ENCODE data around the gene TOM1L2. TPM values are rescaled to one million over a fixed set of nuclear protein-coding genes. Genes with fewer than 3 reads are reported as not detected.
"Not testable (repeated sequence)": the region's sequence is repeated elsewhere in the genome, so short reads cannot be mapped to it uniquely, and the experiment has no call there.

Gene TOM1L2
- total RNA-seq, 3 donors from 2014 or later (not counting 1 experiment from before 2014, with no cell fraction given), result 35.7 to 43.2 (median 35.7) TPM

DNA sequence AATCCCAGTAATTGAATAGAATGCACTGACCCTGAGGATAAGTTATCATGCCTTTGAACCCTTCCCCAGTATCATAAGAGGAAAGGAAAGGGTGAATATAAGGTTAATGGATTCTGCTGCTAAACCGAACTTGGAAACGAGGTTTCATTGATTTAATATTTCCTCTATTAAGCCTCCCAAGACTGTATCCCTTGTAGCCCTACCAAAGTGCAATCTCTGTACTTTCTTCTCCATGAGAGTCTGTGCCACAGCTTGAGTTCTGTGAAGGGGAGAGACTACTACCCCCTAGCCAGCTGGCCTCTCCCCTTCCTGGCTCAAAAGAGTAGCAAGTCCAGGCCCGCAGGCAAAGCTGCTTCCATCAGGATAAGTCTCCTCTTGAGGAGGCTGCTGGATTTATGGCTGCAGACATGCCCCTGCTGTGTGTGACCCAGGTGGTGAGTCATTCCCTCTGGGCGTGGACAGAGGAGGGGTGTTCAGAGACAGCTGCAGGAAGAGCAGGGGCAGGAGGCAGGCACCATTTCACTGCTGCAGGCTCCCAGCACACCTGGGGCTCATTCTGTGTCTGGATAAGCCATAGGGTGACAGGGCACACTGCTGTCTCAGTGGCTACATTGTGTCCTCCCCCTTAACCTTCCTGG, 58.4 kb downstream of the TOM1L2 start:
- ATAC-seq, result peak in 1 of 3 donors; percentile 42
- H3K27ac Mint-ChIP-seq, result peak overlapping the region; percentile 8 to 19

DNA sequence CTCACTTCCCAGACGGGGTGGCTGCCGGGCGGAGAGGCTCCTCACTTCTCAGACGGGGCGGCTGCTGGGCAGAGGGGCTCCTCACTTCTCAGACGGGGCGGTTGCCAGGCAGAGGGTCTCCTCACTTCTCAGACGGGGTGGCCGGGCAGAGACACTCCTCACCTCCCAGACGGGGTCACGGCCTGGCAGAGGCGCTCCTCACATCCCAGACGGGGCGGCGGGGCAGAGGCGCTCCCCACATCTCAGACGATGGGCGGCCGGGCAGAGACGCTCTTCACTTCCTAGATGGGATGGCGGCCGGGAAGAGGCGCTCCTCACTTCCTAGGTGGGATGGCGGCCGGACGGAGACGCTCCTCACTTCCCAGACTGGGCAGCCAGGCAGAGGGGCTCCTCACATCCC, 59.9 kb downstream of the TOM1L2 start:
- H3K36me3 ChIP-seq (ENCODE audit: control insufficient read depth, insufficient read depth, low read length); ATAC-seq; H3K27me3 Mint-ChIP-seq (ENCODE audit: low read depth in 2 of 2); DNase-seq; H3K4me1 ChIP-seq (ENCODE audit: control insufficient read depth, insufficient read depth, low read length); H3K4me3 Mint-ChIP-seq; H3K27ac ChIP-seq (ENCODE audit: low read length); H3K36me3 Mint-ChIP-seq; H3K27me3 ChIP-seq (ENCODE audit: control insufficient read depth, insufficient read depth, low read length); H3K9me3 Mint-ChIP-seq; intact Hi-C loops (cut with micrococcal nuclease); H3K4me3 ChIP-seq (ENCODE audit: low read length); H3K9me3 ChIP-seq (ENCODE audit: control insufficient read depth, insufficient read depth, low read length); H3K27ac Mint-ChIP-seq: not testable (repeated sequence)
- peaks cover 13 to 16% of the 10 kb centered on the region in 2 donors for H3K4me1 Mint-ChIP-seq
- no CpG with 5 or more reads among the region's 27 CpGs for WGBS (ENCODE audit: insufficient coverage)

More for the DNA sequence above, 58.4 kb downstream of the TOM1L2 start:
- H3K9me3 ChIP-seq (ENCODE audit: control insufficient read depth, insufficient read depth, low read length), result no peaks in the 10 kb centered on the region
- no peak for DNase-seq
- Mint-ChIP-seq H3K27me3 (ENCODE audit: low read depth in 2 of 2) (no peaks in the 10 kb centered on the region), H3K4me1 (peaks cover 13 to 16% of the 10 kb centered on the region in 2 donors), H3K36me3 (no peaks in the 10 kb centered on the region), H3K4me3 (no peak overlapping the region), H3K9me3 (no peaks in the 10 kb centered on the region)
- H3K27me3 ChIP-seq (ENCODE audit: control insufficient read depth, insufficient read depth, low read length), result no peaks in the 10 kb centered on the region
- H3K4me3 ChIP-seq (ENCODE audit: low read length), result no peak overlapping the region
- no peaks in the 10 kb centered on the region for H3K36me3 ChIP-seq (ENCODE audit: control insufficient read depth, insufficient read depth, low read length)
- 41% methylated on average over 2 of the region's 4 CpGs for WGBS (ENCODE audit: insufficient coverage)
- H3K4me1 ChIP-seq (ENCODE audit: control insufficient read depth, insufficient read depth, low read length), result no peaks in the 10 kb centered on the region
- H3K27ac ChIP-seq (ENCODE audit: low read length), result no peak overlapping the region
- intact Hi-C loops (cut with micrococcal nuclease), result no loop called here
- TF ChIP-seq, protein P1, sequence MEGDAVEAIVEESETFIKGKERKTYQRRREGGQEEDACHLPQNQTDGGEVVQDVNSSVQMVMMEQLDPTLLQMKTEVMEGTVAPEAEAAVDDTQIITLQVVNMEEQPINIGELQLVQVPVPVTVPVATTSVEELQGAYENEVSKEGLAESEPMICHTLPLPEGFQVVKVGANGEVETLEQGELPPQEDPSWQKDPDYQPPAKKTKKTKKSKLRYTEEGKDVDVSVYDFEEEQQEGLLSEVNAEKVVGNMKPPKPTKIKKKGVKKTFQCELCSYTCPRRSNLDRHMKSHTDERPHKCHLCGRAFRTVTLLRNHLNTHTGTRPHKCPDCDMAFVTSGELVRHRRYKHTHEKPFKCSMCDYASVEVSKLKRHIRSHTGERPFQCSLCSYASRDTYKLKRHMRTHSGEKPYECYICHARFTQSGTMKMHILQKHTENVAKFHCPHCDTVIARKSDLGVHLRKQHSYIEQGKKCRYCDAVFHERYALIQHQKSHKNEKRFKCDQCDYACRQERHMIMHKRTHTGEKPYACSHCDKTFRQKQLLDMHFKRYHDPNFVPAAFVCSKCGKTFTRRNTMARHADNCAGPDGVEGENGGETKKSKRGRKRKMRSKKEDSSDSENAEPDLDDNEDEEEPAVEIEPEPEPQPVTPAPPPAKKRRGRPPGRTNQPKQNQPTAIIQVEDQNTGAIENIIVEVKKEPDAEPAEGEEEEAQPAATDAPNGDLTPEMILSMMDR (IDR thresholded peaks at IDR 0.05), result no peak

DNA sequence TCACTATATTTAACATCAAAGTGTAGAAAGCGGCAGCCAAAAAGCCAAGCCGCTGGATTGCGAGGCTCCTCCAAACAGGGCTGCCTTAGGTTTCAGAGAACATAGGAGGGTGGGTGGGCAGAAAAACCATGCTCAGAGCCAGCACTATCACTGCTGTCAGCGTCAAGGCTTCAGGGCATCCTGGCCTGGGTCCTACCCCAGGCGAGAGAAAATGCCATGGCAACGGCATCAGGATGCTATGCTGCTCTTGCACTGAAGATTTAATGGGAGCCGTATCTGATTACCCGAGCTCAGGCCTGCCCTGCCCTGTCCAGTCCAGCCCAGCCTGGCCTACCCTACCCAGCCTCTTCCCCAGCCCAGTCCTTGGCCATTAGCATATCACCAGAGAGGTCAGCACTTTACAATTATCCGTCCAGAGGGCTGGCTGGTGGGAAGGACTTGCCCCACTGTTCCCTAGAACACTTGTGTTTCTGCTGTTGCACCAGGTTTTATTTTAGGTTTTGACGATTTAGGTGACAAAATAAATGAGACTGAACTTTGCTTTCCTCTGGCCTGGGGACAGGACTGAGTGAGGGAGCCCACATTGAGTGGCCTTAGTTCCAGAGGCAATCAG, 61.1 kb downstream of the TOM1L2 start:
- H3K4me1 ChIP-seq (ENCODE audit: control insufficient read depth, insufficient read depth, low read length), result no peaks in the 10 kb centered on the region
- H3K27me3 Mint-ChIP-seq (ENCODE audit: low read depth in 2 of 2), result no peaks in the 10 kb centered on the region
- H3K4me1 Mint-ChIP-seq, result peaks cover 12 to 13% of the 10 kb centered on the region in 2 donors
- no peaks in the 10 kb centered on the region for H3K9me3 Mint-ChIP-seq
- H3K27me3 ChIP-seq (ENCODE audit: control insufficient read depth, insufficient read depth, low read length), result no peaks in the 10 kb centered on the region
- DNase-seq (no peak), ATAC-seq (no peak)
- H3K27ac ChIP-seq (ENCODE audit: low read length), result no peak overlapping the region
- H3K36me3 Mint-ChIP-seq, result no peaks in the 10 kb centered on the region
- WGBS (ENCODE audit: insufficient coverage), result 92% methylated on average over 10 of the region's 10 CpGs
- no peak overlapping the region for H3K4me3 Mint-ChIP-seq
- intact Hi-C loops (cut with micrococcal nuclease), result no loop called here
- H3K27ac Mint-ChIP-seq, result no peak overlapping the region
- TF ChIP-seq, protein P1 (IDR thresholded peaks at IDR 0.05), result no peak
- H3K36me3 ChIP-seq (ENCODE audit: control insufficient read depth, insufficient read depth, low read length), result no peaks in the 10 kb centered on the region
- no peaks in the 10 kb centered on the region for H3K9me3 ChIP-seq (ENCODE audit: control insufficient read depth, insufficient read depth, low read length)
- no peak overlapping the region for H3K4me3 ChIP-seq (ENCODE audit: low read length)

DNA sequence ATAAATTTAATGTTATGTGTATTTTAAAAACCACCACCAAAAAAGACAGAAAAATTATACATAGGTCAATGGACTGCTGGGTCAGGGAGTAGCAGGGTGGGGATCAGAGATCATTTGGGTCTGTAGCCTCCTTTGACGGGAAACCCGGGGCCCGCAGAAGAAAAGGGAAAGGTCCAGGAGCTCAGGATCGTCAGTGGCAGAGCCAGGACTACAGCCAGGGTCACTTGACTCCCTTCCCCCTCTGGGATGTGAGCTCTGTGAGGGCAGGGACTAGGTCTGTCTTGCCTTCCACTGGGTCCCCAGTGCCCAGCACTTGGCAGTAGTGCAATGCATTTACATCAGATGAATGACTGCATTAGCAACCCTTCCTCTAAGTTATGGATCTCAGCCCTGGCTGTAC, 62.1 kb downstream of the TOM1L2 start:
- no peaks in the 10 kb centered on the region for H3K9me3 ChIP-seq (ENCODE audit: control insufficient read depth, insufficient read depth, low read length)
- intact Hi-C loops (cut with micrococcal nuclease), result no loop called here
- H3K36me3 Mint-ChIP-seq, result no peaks in the 10 kb centered on the region

More for the DNA sequence above, 62.1 kb downstream of the TOM1L2 start:
- Histone ChIP-seq H3K4me1 (ENCODE audit: control insufficient read depth, insufficient read depth, low read length) (no peaks in the 10 kb centered on the region), H3K36me3 (ENCODE audit: control insufficient read depth, insufficient read depth, low read length) (peaks cover 2% of the 10 kb centered on the region), H3K27me3 (ENCODE audit: control insufficient read depth, insufficient read depth, low read length) (no peaks in the 10 kb centered on the region), H3K4me3 (ENCODE audit: low read length) (no peak overlapping the region), H3K27ac (ENCODE audit: low read length) (no peak overlapping the region)
- Mint-ChIP-seq H3K4me3 (no peak overlapping the region), H3K4me1 (peaks cover 13 to 17% of the 10 kb centered on the region in 2 donors), H3K27ac (no peak overlapping the region), H3K9me3 (no peaks in the 10 kb centered on the region), H3K27me3 (ENCODE audit: low read depth in 2 of 2) (no peaks in the 10 kb centered on the region)
- ATAC-seq (no peak), DNase-seq (no peak)
- 72% methylated on average over 4 of the region's 4 CpGs for WGBS (ENCODE audit: insufficient coverage)
- TF ChIP-seq, protein P1 (IDR thresholded peaks at IDR 0.05), result no peak

Data from natural killer cell (primary cell).